ENCODE results near the gene KCNJ5.

Gene KCNJ5

GRCh38 chr11:128933481-128934178 lies 42.5 kb downstream of the KCNJ5 start:
- no peak for DNase-seq (ENCODE audit: low read depth)

GRCh38 chr11:128934351-128934750 lies 43.2 kb downstream of the KCNJ5 start:
- no peak for DNase-seq (ENCODE audit: low read depth)

- no peak for DNase-seq (ENCODE audit: low read depth)
These were observed 43.8 kb downstream of the KCNJ5 start for GRCh38 chr11:128934926-128935325.

GRCh38 chr11:128936606-128937251 lies 45.6 kb downstream of the KCNJ5 start:
- DNase-seq (ENCODE audit: low read depth), result no peak

GRCh38 chr11:128937480-128937879 lies 46.3 kb downstream of the KCNJ5 start:
- no peak for DNase-seq (ENCODE audit: low read depth)

- no peak for DNase-seq (ENCODE audit: low read depth)
These were observed 47.2 kb downstream of the KCNJ5 start for GRCh38 chr11:128938156-128938885.

GRCh38 chr11:128939591-128939990 lies 48.4 kb downstream of the KCNJ5 start:
- DNase-seq (ENCODE audit: low read depth), result no peak

- DNase-seq (ENCODE audit: low read depth), result no peak
These were observed 49.0 kb downstream of the KCNJ5 start for GRCh38 chr11:128940156-128940555.

- no peak for DNase-seq (ENCODE audit: low read depth)
These were observed 49.4 kb downstream of the KCNJ5 start for GRCh38 chr11:128940603-128941002.

GRCh38 chr11:128941110-128941509 lies 50.0 kb downstream of the KCNJ5 start:
- no peak for DNase-seq (ENCODE audit: low read depth)

GRCh38 chr11:128941573-128942271 lies 50.6 kb downstream of the KCNJ5 start:
- no peak for DNase-seq (ENCODE audit: low read depth)

- DNase-seq (ENCODE audit: low read depth), result no peak
These were observed 51.1 kb downstream of the KCNJ5 start for GRCh38 chr11:128942272-128942612.

GRCh38 chr11:128942817-128943427 lies 51.8 kb downstream of the KCNJ5 start, which contains the start of gene TP53AIP1:
TSS of gene TP53AIP1 (minus strand) at chr11:128942871. CDS start at chr11:128937818, 5,053 bp downstream.
- DNase-seq (ENCODE audit: low read depth), result no peak

- no peak for DNase-seq (ENCODE audit: low read depth)
These were observed 52.3 kb downstream of the KCNJ5 start for GRCh38 chr11:128943428-128943976.

- DNase-seq (ENCODE audit: low read depth), result no peak
These were observed 55.5 kb downstream of the KCNJ5 start for GRCh38 chr11:128946648-128947047.

GRCh38 chr11:128947773-128948172 lies 56.6 kb downstream of the KCNJ5 start:
- no peak for DNase-seq (ENCODE audit: low read depth)

- DNase-seq (ENCODE audit: low read depth), result no peak
These were observed 57.4 kb downstream of the KCNJ5 start for GRCh38 chr11:128948583-128948982.

GRCh38 chr11:128949791-128950454 lies 58.8 kb downstream of the KCNJ5 start:
- DNase-seq (ENCODE audit: low read depth), result peak; percentile 49

GRCh38 chr11:128953151-128953550 lies 62.0 kb downstream of the KCNJ5 start:
- DNase-seq (ENCODE audit: low read depth), result no peak

GRCh38 chr11:128955636-128956035 lies 64.5 kb downstream of the KCNJ5 start:
- no peak for DNase-seq (ENCODE audit: low read depth)
